Measurements from ENCODE around the gene UHRF1. TPM values are rescaled to one million over a fixed set of nuclear protein-coding genes. Genes with fewer than 3 reads are reported as not detected.

UHRF1 gene
- total and polyA plus RNA-seq, 2 of the 4 experiments (the other 2 are of a cell fraction): 47.4 to 57.4 TPM

DNA sequence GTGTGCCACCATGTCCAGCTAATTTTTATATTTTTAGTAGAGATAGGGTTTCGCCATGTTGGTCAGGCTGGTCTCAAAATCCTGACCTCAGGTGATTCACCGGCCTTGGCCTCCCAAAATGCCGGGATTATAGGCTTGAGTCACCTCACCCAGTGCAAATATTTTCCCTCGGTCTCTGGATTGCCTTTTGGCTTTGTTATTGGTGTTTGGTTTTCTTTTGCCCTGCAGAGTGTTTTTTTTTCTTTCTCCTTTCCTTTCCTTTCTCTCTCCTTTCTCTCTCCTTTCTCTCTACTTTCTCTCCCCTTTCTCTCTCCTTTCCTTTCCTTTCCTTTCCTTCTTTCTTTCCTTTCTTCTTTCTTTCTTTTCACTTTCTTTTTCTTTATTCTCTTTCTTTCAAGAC, 92.8 kb downstream of the UHRF1 start:
- ChIA-PET POLR2A (ENCODE audit: unreplicated experiment) (interaction anchor here (0.9 kb wide), 1 partner anchor 91 kb away, joined by 3 read pairs; no protein-coding TSS in a partner anchor), CTCF (interaction anchor here (0.6 to 2.0 kb wide), 4 partner anchors 9 to 189 kb away, joined by 3 to 11 read pairs (median 3); no protein-coding TSS in a partner anchor)
- Histone ChIP-seq H4K20me1 (ENCODE audit: insufficient read depth, low read length) (peaks cover 93% of the 10 kb centered on the region), H3K4me3 (ENCODE audit: insufficient read depth, low read depth, low read length) (no peak overlapping the region), H4K91ac (ENCODE audit: insufficient read depth, low read depth, low read length) (no peak overlapping the region), H3K27me3 (ENCODE audit: control insufficient read depth, insufficient read depth, low read length) (no peaks in the 10 kb centered on the region), H2BK20ac (ENCODE audit: low read depth, low read length) (no peak overlapping the region), H3K4ac (ENCODE audit: low read depth, low read length) (no peak overlapping the region), H3K27ac (ENCODE audit: insufficient read depth, low read length) (no peak overlapping the region), H3K79me1 (ENCODE audit: low read depth in 1 of 2, low read length in 2 of 2) (peaks cover 36 to 92% of the 10 kb centered on the region in 2 experiments), H4K8ac (ENCODE audit: low read depth in 2 of 2, low read length in 2 of 2) (no peak overlapping the region), H2BK120ac (ENCODE audit: low read depth, low read length) (no peak overlapping the region), H3K18ac (ENCODE audit: low read depth, low read length) (no peak overlapping the region), H2BK5ac (ENCODE audit: low read depth, low read length, poor library complexity, severe bottlenecking) (no peak overlapping the region), H3K4me1 (ENCODE audit: control insufficient read depth, insufficient read depth, low read length) (no peaks in the 10 kb centered on the region), H3K9ac (ENCODE audit: low read depth, low read length) (no peak overlapping the region), H2AFZ (replicated peaks; ENCODE audit: low read length, poor library complexity) (no peak overlapping the region), H2AK5ac (ENCODE audit: low read depth, low read length) (no peak overlapping the region), H3K4me2 (ENCODE audit: low read depth, low read length) (no peak overlapping the region; the same call in 1 of the 2 replicates), H3K9me3 (ENCODE audit: control insufficient read depth, insufficient read depth, low read length) (no peaks in the 10 kb centered on the region), H3K14ac (replicated peaks; ENCODE audit: low read depth, low read length) (no peak overlapping the region), H3K36me3 (ENCODE audit: control insufficient read depth, insufficient read depth, low read length) (peaks cover 19% of the 10 kb centered on the region; the same call in 1 of the 2 replicates), H3K56ac (ENCODE audit: extremely low read depth, insufficient read depth, low read length) (no peak overlapping the region), H2AK9ac (replicated peaks; ENCODE audit: low read depth, low read length, poor library complexity) (no peak overlapping the region), H4K5ac (ENCODE audit: low read depth, low read length) (no peak overlapping the region), H3K9me1 (ENCODE audit: insufficient read depth, low read length) (peaks cover 11% of the 10 kb centered on the region), H3K23ac (ENCODE audit: low read depth, low read length) (no peak overlapping the region), H2BK15ac (ENCODE audit: low read depth, low read length) (no peak overlapping the region)
- peak; percentile 73 for DNase-seq
- peak; percentile 44 for ATAC-seq (ENCODE audit: low read depth)
- WGBS, 2 experiments (ENCODE audit: extremely low coverage in 2 of 2, insufficient read length in 1 of 2): no CpG with 5 or more reads among the region's 4 CpGs
- no TSS peak for BruUV-seq (replicated peaks)
- TF ChIP-seq MAFK (IDR thresholded peaks at IDR 0.05; ENCODE audit: low read depth, low read length): no peak
- TF ChIP-seq RFX5 (IDR thresholded peaks at IDR 0.05; ENCODE audit: low read depth, low read length): no peak
- no peak for TF ChIP-seq BHLHE40 (IDR thresholded peaks at IDR 0.05; ENCODE audit: low read depth, low read length)
- 0 out of 2 replicates have a peak, but pooled peaks have one; percentile 25 for TF ChIP-seq FOS (IDR thresholded peaks at IDR 0.05; ENCODE audit: low read depth, low read length)
- intact Hi-C loops (cut with micrococcal nuclease) (no loop called here), dilution Hi-C loops (cut with HindIII; ENCODE audit: low sequenced_read_pairs, unreplicated experiment) (no loop called here), in situ Hi-C loops (cut with MboI; ENCODE audit: low sequenced_read_pairs) (no loop called here)
